ENCODE data around the gene ZC3H6.
"Not testable (repeated sequence)": the region's sequence is repeated elsewhere in the genome, so short reads cannot be mapped to it uniquely, and the experiment has no call there.

DNA sequence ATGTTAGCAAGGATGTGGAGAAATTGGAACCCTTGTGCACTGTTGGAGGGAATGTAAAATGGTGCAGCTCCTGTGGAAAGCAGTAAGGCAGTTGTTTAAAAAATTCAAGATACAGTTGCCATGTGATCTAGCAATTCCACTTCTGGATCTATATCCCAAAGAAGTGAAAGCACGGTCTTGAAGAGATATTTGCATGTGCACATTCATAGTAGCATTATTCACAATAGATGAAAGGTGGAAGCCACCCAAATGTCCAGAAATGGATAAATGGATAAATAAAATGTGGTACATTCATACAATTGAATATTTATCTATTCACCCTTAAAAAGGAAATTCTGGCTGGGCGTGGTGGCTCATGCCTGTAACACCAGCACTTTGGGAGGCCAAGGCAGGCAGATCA lies 78.9 kb downstream of the ZC3H6 start:
- not testable (repeated sequence) for TF ChIP-seq CTCF, EZH2, EZH2phosphoT487 (IDR thresholded peaks at IDR 0.05)
